Liver (tissue), 9 donors: ENCODE measurements around the gene SUSD4. TPM values are rescaled to one million over a fixed set of nuclear protein-coding genes. Genes with fewer than 3 reads are reported as not detected.

ENCODE experiments used
- DNase-seq: peaks from one replicate; pipeline ENCODE4 v3.0.0-alpha.2; 2017; ENCODE audit warnings: low spot score
- H3K27ac ChIP-seq, 2 donors: one replicate each; pipeline ENCODE4 v1.7.0; 2013; ENCODE audit warnings: inconsistent platforms in 2 of 2, low read length in 2 of 2, control low read depth in 1 of 2, low read depth in 1 of 2, mild to moderate bottlenecking in 1 of 2
- H3K27me3 ChIP-seq, 4 donors: one replicate each; pipeline versions ENCODE4 v1.6.1 to v1.7.0; 2013; ENCODE audit warnings: low read length in 3 of 4, inconsistent platforms in 1 of 4, mild to moderate bottlenecking in 1 of 4, moderate library complexity in 1 of 4; ENCODE audit not compliant: control insufficient read depth in 4 of 4, insufficient read depth in 4 of 4
- H3K36me3 ChIP-seq, 4 donors: one replicate each; pipeline versions ENCODE4 v1.6.1 to v1.7.0; 2013; ENCODE audit warnings: low read length in 3 of 4, mild to moderate bottlenecking in 3 of 4, low read depth in 1 of 4, moderate library complexity in 1 of 4; ENCODE audit not compliant: control insufficient read depth in 4 of 4, insufficient read depth in 3 of 4
- H3K4me1 ChIP-seq, 4 donors: one replicate each; pipeline versions ENCODE4 v1.6.1 to v1.7.0; 2013; ENCODE audit warnings: low read length in 3 of 4, mild to moderate bottlenecking in 3 of 4, moderate library complexity in 1 of 4; ENCODE audit not compliant: control insufficient read depth in 4 of 4, insufficient read depth in 4 of 4
- H3K4me3 ChIP-seq, 3 donors: one replicate each; pipeline versions ENCODE4 v1.6.1 to v1.7.0; 2013; ENCODE audit warnings: low read length in 3 of 3, control low read depth in 1 of 3, low read depth in 1 of 3, mild to moderate bottlenecking in 1 of 3
- H3K9ac ChIP-seq, 2 donors: one replicate each; pipeline ENCODE4 v1.7.0; 2013; ENCODE audit warnings: low read length in 2 of 2, mild to moderate bottlenecking in 2 of 2, moderate library complexity in 2 of 2, control low read depth in 1 of 2, low read depth in 1 of 2
- H3K9me3 ChIP-seq, 4 donors: one replicate each; pipeline versions ENCODE4 v1.6.1 to v1.7.0; 2013; ENCODE audit warnings: low read length in 3 of 4; ENCODE audit not compliant: control insufficient read depth in 4 of 4
- ATF3 ChIP-seq: IDR thresholded peaks from 2 replicates; pipeline ENCODE4 v1.6.1; 2016; ENCODE audit warnings: antibody characterized with exemption
- CTCF ChIP-seq: fragments of 150-350 bp; IDR thresholded peaks from 2 replicates; pipeline ENCODE4 v1.5.1; 2017; ENCODE audit warnings: improper control_type of control experiment, low read depth, low read length; ENCODE audit not compliant: missing input control
- FOXA1 ChIP-seq: IDR thresholded peaks from 2 replicates; pipeline ENCODE4 v1.6.1; 2016; ENCODE audit warnings: antibody characterized with exemption
- FOXA2 ChIP-seq: IDR thresholded peaks from 2 replicates; pipeline ENCODE4 v1.6.1; 2016; ENCODE audit warnings: antibody characterized with exemption
- GABPA ChIP-seq, 2 donors: IDR thresholded peaks in 1 of 2; conservative IDR thresholded peaks in 1 of 2; 2 replicates each; pipeline ENCODE4 v1.6.1; 2016; ENCODE audit warnings: antibody characterized with exemption in 2 of 2, mild to moderate bottlenecking in 1 of 2, moderate library complexity in 1 of 2
- HNF4A ChIP-seq, 2 donors: conservative IDR thresholded peaks; 2 replicates each; pipeline ENCODE4 v1.6.1; 2016; ENCODE audit warnings: antibody characterized with exemption in 2 of 2, mild to moderate bottlenecking in 2 of 2
- HNF4G ChIP-seq: IDR thresholded peaks from 2 replicates; pipeline ENCODE4 v1.6.1; 2016; ENCODE audit warnings: antibody characterized with exemption
- JUND ChIP-seq, 2 donors: IDR thresholded peaks; 2 replicates each; pipeline ENCODE4 v1.6.1; 2016; ENCODE audit warnings: antibody characterized with exemption in 2 of 2
- MAX ChIP-seq: IDR thresholded peaks from 2 replicates; pipeline ENCODE4 v1.6.1; 2016; ENCODE audit warnings: antibody characterized with exemption
- NR2F2 ChIP-seq: IDR thresholded peaks from 2 replicates; pipeline ENCODE4 v1.6.1; 2016; ENCODE audit warnings: antibody characterized with exemption
- RAD21 ChIP-seq, 2 donors: IDR thresholded peaks; 2 replicates each; pipeline ENCODE4 v1.6.1; 2016; ENCODE audit warnings: antibody characterized with exemption in 2 of 2, mild to moderate bottlenecking in 2 of 2
- RXRA ChIP-seq, 2 donors: IDR thresholded peaks; 2 replicates each; pipeline ENCODE4 v1.6.1; 2017 to 2018; ENCODE audit warnings: antibody characterized with exemption in 2 of 2, mild to moderate bottlenecking in 1 of 2
- SP1 ChIP-seq: IDR thresholded peaks from 2 replicates; pipeline ENCODE4 v1.6.1; 2018; ENCODE audit warnings: antibody characterized with exemption, mild to moderate bottlenecking
- YY1 ChIP-seq: IDR thresholded peaks from 2 replicates; pipeline ENCODE4 v1.6.1; 2016; ENCODE audit warnings: antibody characterized with exemption, mild to moderate bottlenecking
- ZBTB33 ChIP-seq: IDR thresholded peaks from 2 replicates; pipeline ENCODE4 v1.6.1; 2016; ENCODE audit warnings: antibody characterized with exemption
- WGBS: extraction: QIAGEN DNeasy Blood & Tissue Kit; methylation state at CpG from one replicate; pipeline ENCODE4 v1.1.7; 2013; 5-methylcytosine and 5-hydroxymethylcytosine counted together
- polyA plus RNA-seq, 2 donors: library from polyadenylated mRNA; stranded (reverse) in 1 of 2; unstranded in 1 of 2; fragments of 200-250 nt in 1 of 2; fragments of >200 nt in 1 of 2; fragmentation: Nextera tagmentation in 1 of 2; extraction: Ambion mirVana in 1 of 2; gene quantifications; one replicate each; pipeline versions ENCODE4 v1.2.1 to v1.2.3, GENCODE V29; 2013 to 2015
- total RNA-seq, 2 donors: library from RNA; depleted of rRNA; stranded (reverse); fragments of >200 nt; gene quantifications; one replicate each; pipeline ENCODE4 v1.2.3, GENCODE V29; 2014
- donor health status: healthy.
- donor health status: healthy.
- donor health status: healthy.
- donor health status: healthy.
- donor health status: healthy.

The SUSD4 gene
- total and polyA plus RNA-seq, 4 donors = 1.1 to 3.8 (median 1.8) TPM

- no peak for TF ChIP-seq ZBTB33
These were observed 47.7 kb upstream of the SUSD4 start (continued) for GRCh38 chr1:223411710-223412109.

GRCh38 chr1:223411309-223411708 is 47.3 kb upstream of the SUSD4 start:
- WGBS = 76% methylated on average over 2 of the region's 2 CpGs
- TF ChIP-seq MAX (no peak), SP1 (no peak), CTCF (no peak), RAD21 (IDR thresholded peaks at IDR 0.05) (no peak), ATF3 (no peak), JUND (IDR thresholded peaks at IDR 0.05) (no peak), FOXA1 (no peak), NR2F2 (no peak), FOXA2 (no peak), HNF4G (no peak)
- H3K9me3 ChIP-seq = no peaks in the 10 kb centered on the region

GRCh38 chr1:223410036-223410435 is 46.1 kb upstream of the SUSD4 start:
- no peaks in the 10 kb centered on the region for H3K4me1 ChIP-seq
- no peak for DNase-seq
- H3K9me3 ChIP-seq = no peaks in the 10 kb centered on the region
- H3K9ac ChIP-seq = no peak overlapping the region
- TF ChIP-seq YY1 (no peak), RXRA (IDR thresholded peaks at IDR 0.05) (no peak), RAD21 (IDR thresholded peaks at IDR 0.05) (no peak), HNF4A (conservative IDR thresholded peaks at IDR 0.05) (no peak), CTCF (no peak), MAX (no peak), SP1 (no peak), HNF4G (no peak), NR2F2 (no peak), GABPA (IDR thresholded peaks at IDR 0.05 in 1 of 2, conservative IDR thresholded peaks at IDR 0.05 in 1 of 2) (no peak)
- H3K27ac ChIP-seq = no peak overlapping the region
- H3K27me3 ChIP-seq = no peaks in the 10 kb centered on the region
- no peak overlapping the region for H3K4me3 ChIP-seq
- H3K36me3 ChIP-seq = no peaks in the 10 kb centered on the region

More at GRCh38 chr1:223411309-223411708, 47.3 kb upstream of the SUSD4 start:
- Histone ChIP-seq H3K4me1 (no peaks in the 10 kb centered on the region), H3K4me3 (no peak overlapping the region), H3K36me3 (no peaks in the 10 kb centered on the region), H3K27me3 (no peaks in the 10 kb centered on the region), H3K9ac (no peak overlapping the region), H3K27ac (no peak overlapping the region)
- no peak for DNase-seq
